Measurements from ENCODE around the gene BDH2.
A peak's percentile ranks its signal among the peaks of the same experiment; 100 is the strongest.

BDH2 gene

GRCh38 chr4:103099691-103100392 is at the start of gene BDH2:
BDH2 (minus strand) TSS chr4:103099834; CDS start chr4:103096254, 3,580 bp downstream.
- DNase-seq = peak in 26 of 56 donors; percentile 1 to 79 (median 22)

- DNase-seq = no peak
Measured at GRCh38 chr4:103144926-103145325, 45.3 kb upstream of the BDH2 start.

- no peak for DNase-seq
Measured at GRCh38 chr4:103137446-103137827, 37.8 kb upstream of the BDH2 start.

GRCh38 chr4:103136671-103137445 is 37.2 kb upstream of the BDH2 start:
- no peak for DNase-seq

- DNase-seq = no peak
Measured at GRCh38 chr4:103129174-103129573, 29.5 kb upstream of the BDH2 start.

GRCh38 chr4:103126126-103126525 is 26.5 kb upstream of the BDH2 start:
- no peak for DNase-seq

- no peak for DNase-seq
Measured at GRCh38 chr4:103123114-103123513, 23.5 kb upstream of the BDH2 start.

- DNase-seq = no peak
Measured at GRCh38 chr4:103118166-103118565, 18.5 kb upstream of the BDH2 start.

GRCh38 chr4:103111598-103111997 is 12.0 kb upstream of the BDH2 start:
- DNase-seq = no peak

GRCh38 chr4:103108542-103108941 is 8.9 kb upstream of the BDH2 start:
- DNase-seq = no peak

GRCh38 chr4:103105558-103106356 is 6.1 kb upstream of the BDH2 start:
- no peak for DNase-seq

- no peak for DNase-seq
Measured at GRCh38 chr4:103104886-103105285, 5.3 kb upstream of the BDH2 start.

- no peak for DNase-seq
Measured at GRCh38 chr4:103100691-103101090, 1.1 kb upstream of the BDH2 start.

GRCh38 chr4:103098756-103099440 is 736 bp downstream of the BDH2 start:
- DNase-seq = peak in 1 of 56 donors; percentile 11

GRCh38 chr4:103098341-103098740 is 1.3 kb downstream of the BDH2 start:
- DNase-seq = peak in 2 of 56 donors; percentile 9 to 13

GRCh38 chr4:103097112-103097511 is 2.5 kb downstream of the BDH2 start:
- DNase-seq = no peak

- no peak for DNase-seq
Measured at GRCh38 chr4:103095080-103095479, 4.6 kb downstream of the BDH2 start.

GRCh38 chr4:103092245-103092644 is 7.4 kb downstream of the BDH2 start:
- DNase-seq = no peak

GRCh38 chr4:103091601-103092223 is 7.9 kb downstream of the BDH2 start:
- DNase-seq = peak in 26 of 56 donors; percentile 2 to 61 (median 22)

- no peak for DNase-seq
Measured at GRCh38 chr4:103089481-103089880, 10.2 kb downstream of the BDH2 start.

GRCh38 chr4:103086551-103086950 is 13.1 kb downstream of the BDH2 start:
- no peak for DNase-seq

All from nucleus accumbens (tissue), 56 donors.